ENCODE results near the gene TXNIP.

TXNIP gene

DNA sequence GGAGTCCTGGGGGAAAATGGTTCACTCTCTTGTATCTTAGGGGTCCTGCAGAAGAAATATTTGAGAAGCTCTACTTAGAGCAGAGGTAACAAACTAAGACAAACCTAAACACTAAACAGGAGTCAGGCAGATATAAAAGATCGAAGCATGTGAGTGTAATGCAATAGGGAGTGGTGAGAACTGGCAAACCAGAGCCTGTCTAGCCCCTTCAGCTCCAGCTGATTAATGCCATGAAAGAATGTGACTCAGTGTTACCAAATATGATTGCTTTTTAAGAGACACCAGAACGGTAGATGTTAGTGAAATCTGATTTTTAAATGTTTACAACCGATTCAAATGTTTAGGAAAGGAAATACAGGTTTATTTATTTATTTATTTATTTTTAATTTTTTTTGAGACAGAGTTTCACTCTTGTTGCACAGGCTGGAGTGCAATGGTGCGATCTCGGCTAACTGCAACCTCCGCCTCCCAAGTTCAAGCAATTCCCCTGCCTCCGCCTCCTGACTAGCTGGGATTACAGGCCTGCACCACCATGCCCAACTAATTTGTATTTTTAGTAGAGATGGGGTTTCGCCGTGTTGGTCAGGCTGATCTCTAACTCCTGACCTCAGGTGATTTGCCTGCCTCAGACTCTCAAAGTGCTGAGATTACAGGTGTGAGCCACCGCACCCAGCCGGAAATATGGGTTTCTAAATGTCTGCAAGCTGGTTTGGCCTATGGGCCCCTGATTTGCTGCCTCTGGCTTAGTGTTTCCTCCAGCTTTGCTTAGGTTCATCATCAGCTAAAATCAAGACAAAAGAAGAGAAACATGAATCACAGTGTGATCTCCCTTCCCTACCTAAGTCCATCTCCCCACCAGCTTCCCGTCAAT lies 12.2 kb downstream of the TXNIP start:
- TF ChIP-seq, protein P1, sequence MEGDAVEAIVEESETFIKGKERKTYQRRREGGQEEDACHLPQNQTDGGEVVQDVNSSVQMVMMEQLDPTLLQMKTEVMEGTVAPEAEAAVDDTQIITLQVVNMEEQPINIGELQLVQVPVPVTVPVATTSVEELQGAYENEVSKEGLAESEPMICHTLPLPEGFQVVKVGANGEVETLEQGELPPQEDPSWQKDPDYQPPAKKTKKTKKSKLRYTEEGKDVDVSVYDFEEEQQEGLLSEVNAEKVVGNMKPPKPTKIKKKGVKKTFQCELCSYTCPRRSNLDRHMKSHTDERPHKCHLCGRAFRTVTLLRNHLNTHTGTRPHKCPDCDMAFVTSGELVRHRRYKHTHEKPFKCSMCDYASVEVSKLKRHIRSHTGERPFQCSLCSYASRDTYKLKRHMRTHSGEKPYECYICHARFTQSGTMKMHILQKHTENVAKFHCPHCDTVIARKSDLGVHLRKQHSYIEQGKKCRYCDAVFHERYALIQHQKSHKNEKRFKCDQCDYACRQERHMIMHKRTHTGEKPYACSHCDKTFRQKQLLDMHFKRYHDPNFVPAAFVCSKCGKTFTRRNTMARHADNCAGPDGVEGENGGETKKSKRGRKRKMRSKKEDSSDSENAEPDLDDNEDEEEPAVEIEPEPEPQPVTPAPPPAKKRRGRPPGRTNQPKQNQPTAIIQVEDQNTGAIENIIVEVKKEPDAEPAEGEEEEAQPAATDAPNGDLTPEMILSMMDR (IDR thresholded peaks at IDR 0.05; ENCODE audit: control extremely low read depth, extremely low read depth, low read depth, missing control alignments) = no peak
- ChIA-PET CTCF (interaction anchor here (2.3 to 9.5 kb wide), 2 partner anchors 8 to 23 kb away, joined by 5 to 176 read pairs; partner anchors contain the start of gene TXNIP), POLR2A (no interaction called here)
- no peak for DNase-seq (ENCODE audit: extremely low spot score)

DNA sequence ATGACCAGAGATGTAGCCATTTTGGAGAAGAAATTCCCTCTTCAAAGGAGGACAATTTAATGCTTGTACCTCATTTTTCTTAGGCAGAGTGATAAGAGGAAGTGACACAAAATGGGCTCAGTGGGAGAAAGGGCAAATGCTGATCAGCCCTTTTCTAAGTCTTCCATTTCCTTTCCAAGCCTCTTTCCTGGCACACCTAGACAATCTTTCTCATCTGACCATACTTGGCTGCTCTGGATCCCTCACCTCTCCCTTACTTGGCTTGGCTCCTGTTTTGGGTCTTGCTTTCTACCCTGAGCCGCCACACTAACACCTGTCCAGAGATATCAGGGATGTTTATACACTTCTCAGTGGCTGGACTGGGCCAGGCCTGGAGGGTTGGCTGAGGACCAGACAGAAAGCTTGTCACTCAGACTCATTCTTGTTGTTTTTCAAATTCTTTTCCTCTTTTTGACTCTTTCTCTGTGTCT lies 13.1 kb downstream of the TXNIP start:
- ChIA-PET POLR2A (no interaction called here), CTCF (interaction anchor here (9.5 kb wide), 1 partner anchor 9 kb away, joined by 176 read pairs; the partner anchor contains the start of gene TXNIP)
- TF ChIP-seq, protein P1 (IDR thresholded peaks at IDR 0.05; ENCODE audit: control extremely low read depth, extremely low read depth, low read depth, missing control alignments) = no peak
- no peak for DNase-seq (ENCODE audit: extremely low spot score)

DNA sequence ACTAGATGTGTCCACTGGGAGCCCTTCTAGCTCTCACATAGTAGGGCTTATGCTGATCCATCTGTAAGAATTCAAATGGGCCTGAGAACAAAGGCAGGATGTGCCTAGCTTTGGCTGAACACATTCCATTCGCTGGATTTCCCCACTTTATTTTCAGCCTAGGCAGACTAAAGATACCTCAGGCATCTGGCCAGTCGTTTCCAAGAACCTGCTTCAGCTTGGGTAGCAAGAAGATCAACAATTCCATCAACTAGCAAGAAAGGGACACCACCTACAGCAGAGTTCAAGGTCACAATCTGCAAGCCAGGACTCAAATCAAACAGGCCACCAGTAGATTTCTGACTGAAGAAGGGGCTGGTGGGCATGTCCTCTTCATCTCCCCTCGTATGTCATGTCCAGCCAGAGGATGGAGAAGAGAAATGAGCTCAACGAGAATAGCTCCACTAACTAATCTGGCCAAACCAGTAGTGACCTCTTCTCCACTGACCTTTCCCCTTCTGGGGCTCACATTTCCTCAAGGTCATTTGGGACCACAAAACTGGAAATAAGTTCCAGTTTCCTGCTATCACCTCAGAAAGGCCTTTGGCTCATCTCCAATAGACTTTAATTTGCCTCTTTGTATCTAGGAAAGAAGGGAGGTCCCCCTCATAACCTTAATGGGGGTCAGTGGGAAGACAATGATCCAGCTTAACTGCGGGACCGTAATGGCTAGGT lies 14.2 kb downstream of the TXNIP start:
- ChIA-PET POLR2A (interaction anchor here (0.8 to 1.7 kb wide), 2 partner anchors 10 to 14 kb away, joined by 3 read pairs; partner anchors contain the start of gene TXNIP), CTCF (interaction anchor here (0.7 to 9.5 kb wide), 8 partner anchors 10 to 137 kb away, joined by 3 to 176 read pairs (median 4); partner anchors contain the start of genes ANKRD34A, NUDT17, POLR3GL and TXNIP)
- TF ChIP-seq, protein P1 (IDR thresholded peaks at IDR 0.05; ENCODE audit: control extremely low read depth, extremely low read depth, low read depth, missing control alignments) = no peak
- no peak for DNase-seq (ENCODE audit: extremely low spot score)

DNA sequence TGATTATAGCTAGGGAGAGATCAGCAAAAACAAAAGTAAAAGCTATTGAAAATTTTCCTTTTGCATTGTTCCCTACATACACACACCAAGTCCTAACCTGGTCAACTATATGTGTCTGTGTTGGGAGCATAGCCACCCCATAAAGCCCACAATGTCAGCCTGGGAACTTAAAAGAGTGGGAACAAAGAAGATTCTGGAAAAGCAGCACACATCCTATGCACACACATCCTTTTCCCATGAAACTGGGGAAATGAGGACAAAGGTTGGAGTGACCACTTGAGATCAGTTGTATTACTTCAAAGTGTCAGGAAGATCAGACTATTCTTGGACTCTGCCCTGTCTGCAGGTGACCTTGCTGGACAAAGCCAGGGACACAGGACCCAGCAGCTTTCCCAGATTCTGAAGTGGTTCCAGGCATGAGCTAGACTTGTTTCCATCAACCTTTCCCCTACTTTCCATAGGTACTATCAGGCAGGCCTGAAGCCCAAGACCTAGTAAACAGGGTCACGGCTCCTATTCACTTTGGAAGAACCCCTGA lies 15.9 kb downstream of the TXNIP start:
- CTCF ChIA-PET = interaction anchor here (1.0 to 9.5 kb wide), 11 partner anchors 12 to 136 kb away, joined by 3 to 249 read pairs (median 24); partner anchors contain the start of genes ANKRD34A, LIX1L, NUDT17 and POLR3GL
- POLR2A ChIA-PET = interaction anchor here (1.0 to 2.6 kb wide), 8 partner anchors 9 to 121 kb away, joined by 3 to 25 read pairs (median 4); partner anchors contain the start of genes ANKRD34A, LIX1L, POLR3GL and TXNIP
- no peak for DNase-seq (ENCODE audit: extremely low spot score)
- TF ChIP-seq, protein P1 (IDR thresholded peaks at IDR 0.05; ENCODE audit: control extremely low read depth, extremely low read depth, low read depth, missing control alignments) = no peak

DNA sequence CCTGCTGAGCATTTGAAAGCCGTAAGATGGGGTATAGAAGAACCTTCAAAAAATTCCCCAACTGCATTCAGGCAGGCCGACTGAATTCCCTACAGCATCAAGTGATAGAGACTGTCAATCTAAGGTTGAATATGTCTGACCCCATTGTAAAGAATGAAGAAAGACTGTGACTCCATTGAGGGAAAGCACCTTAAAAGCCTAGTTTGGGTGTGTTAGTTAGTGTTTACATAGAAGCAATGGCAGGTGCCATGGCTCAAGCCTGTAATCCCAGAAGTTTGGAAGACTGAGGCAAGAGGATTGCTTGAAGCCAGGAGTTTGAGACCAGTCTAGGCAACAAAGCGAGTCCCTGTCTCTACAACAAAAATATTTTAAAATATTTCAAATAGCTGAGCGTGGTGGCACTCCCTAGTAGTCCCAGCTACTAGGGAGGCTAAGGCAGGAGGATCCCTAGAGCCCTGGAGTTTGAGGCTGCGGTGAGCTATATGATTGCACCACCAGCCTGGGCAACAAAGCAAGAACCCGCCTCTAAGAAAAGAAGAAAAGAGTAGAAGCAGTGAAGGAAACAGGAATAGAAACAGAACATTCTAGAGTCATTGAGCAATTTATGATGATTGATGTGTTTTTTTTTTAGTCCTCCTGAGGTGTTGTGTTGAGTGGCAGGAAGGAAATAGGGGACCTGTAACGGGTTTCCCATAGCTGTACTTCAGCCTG lies 16.5 kb downstream of the TXNIP start:
- CTCF ChIA-PET = interaction anchor here (1.1 to 9.5 kb wide), 14 partner anchors 13 to 135 kb away, joined by 3 to 249 read pairs (median 19); partner anchors contain the start of genes ANKRD34A, HJV, LIX1L and NUDT17

More for the DNA sequence above, 16.5 kb downstream of the TXNIP start:
- no peak for DNase-seq (ENCODE audit: extremely low spot score)
- POLR2A ChIA-PET = interaction anchor here (0.7 to 2.6 kb wide), 10 partner anchors 9 to 120 kb away, joined by 3 to 25 read pairs (median 4); partner anchors contain the start of genes ANKRD34A, LIX1L, POLR3GL and TXNIP
- TF ChIP-seq, protein P1 (IDR thresholded peaks at IDR 0.05; ENCODE audit: control extremely low read depth, extremely low read depth, low read depth, missing control alignments) = no peak

Data from GM10248 (cell line).